Coronary artery (tissue), 2 donors: Measurements from ENCODE around the gene ANXA2.

Source experiments
- DNase-seq: peaks from one replicate; pipeline ENCODE4 v3.0.0-alpha.2; 2017; ENCODE audit warnings: low spot score
- H3K27ac ChIP-seq, 2 donors: fragments of 200-600 bp; sonication (generic); one replicate each; pipeline ENCODE4 v1.5.1; 2016 to 2019
- H3K4me3 ChIP-seq: fragments of 200-600 bp; sonication (generic); 2 replicates; pipeline ENCODE4 v1.5.1; 2016; ENCODE audit warnings: mild to moderate bottlenecking, moderate library complexity
- TF ChIP-seq, protein P1 (sequence below): fragments of 200-600 bp; sonication (generic); IDR thresholded peaks from one replicate; pipeline ENCODE4 v1.5.1; 2019; ENCODE audit warnings: antibody characterized with exemption

Gene ANXA2

DNA sequence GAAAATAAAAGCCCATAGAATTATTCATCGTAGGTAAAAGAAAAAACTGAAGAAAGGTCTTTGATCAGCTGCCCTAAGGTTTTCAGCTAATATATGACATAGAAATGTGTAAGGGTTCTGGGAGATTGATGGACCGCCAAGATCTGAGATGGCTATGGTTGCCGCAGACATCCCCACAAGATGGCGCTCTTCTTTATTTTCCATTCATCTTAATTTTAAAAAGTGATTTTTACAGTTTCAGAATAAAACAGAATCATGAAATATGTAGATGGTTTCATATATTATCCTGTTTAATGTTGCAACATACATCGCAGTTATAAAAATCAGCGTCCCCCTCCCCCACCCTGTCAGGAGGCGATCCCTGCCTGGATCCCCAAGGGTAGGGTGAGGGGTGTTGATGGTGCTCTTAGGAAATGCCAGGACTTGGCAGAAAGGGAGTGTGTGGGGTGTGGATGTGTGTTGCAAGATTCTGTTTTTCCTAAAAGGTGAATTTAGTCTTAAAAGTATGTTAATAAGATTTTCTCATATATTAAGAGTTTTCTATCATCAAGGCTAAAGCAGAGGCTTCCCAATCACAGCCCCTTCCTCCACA, 68.8 kb downstream of the ANXA2 start:
- Histone ChIP-seq H3K4me3 (no peak overlapping the region), H3K27ac (no peak overlapping the region)
- DNase-seq: no peak
- TF ChIP-seq, protein P1, sequence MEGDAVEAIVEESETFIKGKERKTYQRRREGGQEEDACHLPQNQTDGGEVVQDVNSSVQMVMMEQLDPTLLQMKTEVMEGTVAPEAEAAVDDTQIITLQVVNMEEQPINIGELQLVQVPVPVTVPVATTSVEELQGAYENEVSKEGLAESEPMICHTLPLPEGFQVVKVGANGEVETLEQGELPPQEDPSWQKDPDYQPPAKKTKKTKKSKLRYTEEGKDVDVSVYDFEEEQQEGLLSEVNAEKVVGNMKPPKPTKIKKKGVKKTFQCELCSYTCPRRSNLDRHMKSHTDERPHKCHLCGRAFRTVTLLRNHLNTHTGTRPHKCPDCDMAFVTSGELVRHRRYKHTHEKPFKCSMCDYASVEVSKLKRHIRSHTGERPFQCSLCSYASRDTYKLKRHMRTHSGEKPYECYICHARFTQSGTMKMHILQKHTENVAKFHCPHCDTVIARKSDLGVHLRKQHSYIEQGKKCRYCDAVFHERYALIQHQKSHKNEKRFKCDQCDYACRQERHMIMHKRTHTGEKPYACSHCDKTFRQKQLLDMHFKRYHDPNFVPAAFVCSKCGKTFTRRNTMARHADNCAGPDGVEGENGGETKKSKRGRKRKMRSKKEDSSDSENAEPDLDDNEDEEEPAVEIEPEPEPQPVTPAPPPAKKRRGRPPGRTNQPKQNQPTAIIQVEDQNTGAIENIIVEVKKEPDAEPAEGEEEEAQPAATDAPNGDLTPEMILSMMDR: peak; percentile 11

DNA sequence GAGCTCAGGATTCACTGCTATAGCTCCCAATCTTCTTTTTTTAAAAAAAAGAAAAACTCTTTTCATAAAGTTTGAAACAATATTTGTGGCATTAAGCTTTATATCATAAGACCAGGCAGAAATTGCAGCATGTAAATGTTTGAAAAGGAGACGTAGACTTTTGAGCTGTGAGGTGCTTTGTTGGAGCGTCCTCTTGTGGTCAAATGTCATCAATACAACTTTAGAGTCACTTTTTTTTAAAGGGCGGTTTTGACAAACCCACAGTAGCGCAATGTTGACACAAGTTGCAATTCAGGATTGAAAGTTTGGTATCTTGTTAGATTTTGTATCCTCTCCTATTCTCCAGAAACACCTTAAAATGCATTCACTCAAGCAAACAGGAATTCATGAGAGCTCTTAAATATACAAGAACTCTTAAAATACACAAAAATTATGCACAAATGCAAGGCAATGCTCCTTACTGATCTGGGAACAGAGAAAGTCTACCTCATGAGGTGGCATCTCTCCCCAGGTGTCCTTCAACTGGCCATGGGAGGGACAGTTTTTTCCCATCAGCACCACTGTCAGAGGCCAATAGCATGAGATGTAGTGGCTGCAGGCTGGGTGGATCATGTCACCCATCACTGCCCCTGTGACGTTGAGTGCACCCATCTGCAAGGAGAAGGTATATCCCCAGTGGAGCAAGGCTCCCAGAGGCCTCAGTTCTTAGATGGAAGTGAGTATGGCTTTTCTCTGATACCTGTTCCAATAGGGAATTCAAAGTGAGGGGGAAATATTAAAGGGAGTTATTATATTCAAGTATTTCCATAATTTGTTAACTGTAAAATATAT, 70.7 kb downstream of the ANXA2 start:
- TF ChIP-seq, protein P1: peak; percentile 48
- no peak for DNase-seq

DNA sequence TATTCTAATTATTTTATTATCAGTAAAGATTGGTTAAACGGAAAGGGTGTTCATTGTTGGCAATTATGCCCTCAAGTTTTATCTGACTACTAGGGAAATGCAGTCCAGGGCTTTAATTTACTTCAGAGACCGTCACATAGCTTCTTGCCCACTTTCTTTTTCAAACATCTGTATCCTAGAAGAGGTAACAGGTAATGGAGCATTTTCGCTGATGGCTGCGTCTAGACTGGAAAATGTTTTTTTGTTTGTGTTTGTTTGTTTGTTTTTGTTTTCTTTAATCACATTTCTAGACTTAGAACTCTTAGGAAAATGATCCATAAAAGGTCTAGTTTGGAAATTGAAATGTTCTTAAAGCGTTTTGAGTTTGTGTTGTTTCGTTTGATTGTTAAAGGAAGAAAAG, 71.4 kb downstream of the ANXA2 start:
- no peak overlapping the region for H3K4me3 ChIP-seq
- TF ChIP-seq, protein P1: no peak

More for the DNA sequence above, 70.7 kb downstream of the ANXA2 start:
- H3K27ac ChIP-seq: no peak overlapping the region
- H3K4me3 ChIP-seq: no peak overlapping the region

DNA sequence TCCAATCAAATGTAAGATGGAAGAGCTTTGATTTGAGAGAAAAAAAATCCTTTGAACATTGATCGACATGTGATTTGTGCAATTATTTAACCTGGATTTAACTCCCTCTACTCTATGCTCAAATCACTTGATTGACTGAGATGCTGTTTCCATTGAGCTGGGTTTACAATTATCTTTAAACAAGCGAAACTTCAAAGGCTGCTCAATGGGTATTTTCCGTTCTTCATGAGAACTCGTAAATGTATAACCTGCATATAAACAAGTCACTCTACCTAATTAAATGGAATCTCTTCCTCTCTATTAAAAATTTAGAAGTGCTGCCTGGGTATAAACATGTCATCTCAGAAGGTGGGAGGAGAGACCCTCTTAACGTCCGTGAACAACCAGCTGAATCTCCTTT, 71.9 kb downstream of the ANXA2 start:
- DNase-seq: no peak
- H3K27ac ChIP-seq: no peak overlapping the region
- TF ChIP-seq, protein P1: no peak
- H3K4me3 ChIP-seq: no peak overlapping the region

More for the DNA sequence above, 71.4 kb downstream of the ANXA2 start:
- no peak for DNase-seq
- no peak overlapping the region for H3K27ac ChIP-seq

DNA sequence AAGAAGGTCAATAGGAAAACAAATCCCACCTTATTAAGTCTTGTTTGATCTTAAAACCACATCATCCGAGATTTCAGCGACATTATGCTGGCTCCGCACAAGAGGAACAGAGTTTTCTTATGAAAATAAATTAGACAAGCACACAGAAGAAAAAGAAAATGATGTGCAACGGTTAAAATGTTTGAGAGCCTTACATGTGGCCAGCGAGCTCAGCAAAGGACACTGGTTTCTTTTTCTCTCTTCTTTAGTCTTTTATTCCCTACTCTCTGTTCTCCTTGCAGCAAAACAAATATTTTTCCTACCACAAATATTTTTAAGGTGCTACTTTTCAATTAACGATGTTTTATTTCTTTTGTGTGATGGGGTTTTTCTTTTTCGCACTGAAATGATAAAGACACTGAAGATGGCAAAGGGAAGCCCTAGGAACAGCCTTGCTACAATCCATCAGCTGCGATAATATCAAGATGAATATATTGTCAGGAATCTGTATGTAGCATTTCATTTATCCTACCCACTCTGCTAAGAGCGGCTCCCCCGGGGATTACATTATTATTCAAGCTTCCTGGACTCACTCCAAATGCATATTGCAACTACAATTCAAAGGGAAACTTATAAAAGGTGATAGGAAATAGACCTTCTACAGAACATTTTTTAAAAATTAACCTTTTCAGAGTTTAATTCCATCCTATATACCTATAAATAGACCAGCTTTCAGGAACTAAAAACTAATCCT, 72.9 kb downstream of the ANXA2 start:
- H3K27ac ChIP-seq: no peak overlapping the region
- no peak overlapping the region for H3K4me3 ChIP-seq
- no peak for DNase-seq
- TF ChIP-seq, protein P1: no peak

DNA sequence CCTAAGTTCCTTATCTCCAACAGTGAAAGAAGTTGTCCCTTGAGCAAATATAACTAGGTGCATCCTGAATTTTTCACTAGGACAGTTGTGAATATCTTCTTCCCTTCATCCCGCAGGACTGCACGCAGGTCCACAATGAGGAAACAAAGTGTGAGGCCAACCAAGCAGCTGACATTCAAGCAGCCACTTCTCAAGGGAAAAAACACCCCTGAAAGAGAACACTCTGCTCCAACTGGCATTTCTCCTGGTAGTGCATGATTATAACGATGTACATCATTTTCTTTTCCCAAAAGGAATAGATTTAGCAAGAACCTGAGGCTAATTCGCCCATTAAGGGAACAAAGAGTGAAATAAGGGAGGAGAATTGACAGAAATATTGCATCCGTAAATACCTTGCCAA, 74.5 kb downstream of the ANXA2 start:
- Histone ChIP-seq H3K4me3 (no peak overlapping the region), H3K27ac (no peak overlapping the region)
- no peak for DNase-seq
- TF ChIP-seq, protein P1: no peak
